Activated CD4-positive, alpha-beta T cell treated with anti-CD3 and anti-CD28 coated beads, Interleukin-2, amount 50 U/mL, for 16 hours (primary cell): ENCODE data around the gene HIBCH.
"Not testable (repeated sequence)": the region's sequence is repeated elsewhere in the genome, so short reads cannot be mapped to it uniquely, and the experiment has no call there.

Source experiments
- DNase-seq: peaks from one replicate; pipeline ENCODE4 v3.0.0-alpha.2; 2020

The HIBCH gene

DNA sequence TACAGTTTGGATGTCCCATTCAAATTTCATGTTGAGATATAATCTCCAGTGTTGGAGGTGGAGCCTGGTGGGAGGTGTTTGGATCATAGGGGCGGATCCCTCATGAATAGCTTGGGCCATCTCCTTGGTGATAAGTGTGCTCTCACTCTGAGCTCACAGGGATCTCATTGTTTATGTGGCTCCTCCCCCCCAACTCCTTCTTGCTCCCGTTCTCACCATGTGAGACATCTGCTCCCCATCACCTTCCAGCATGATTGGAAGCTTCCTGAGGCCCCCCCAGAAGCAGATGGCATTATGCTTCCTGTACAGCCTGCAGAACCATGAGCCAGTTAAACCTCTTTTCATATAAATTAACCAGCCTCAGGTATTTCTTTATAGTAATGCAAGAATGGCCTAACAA is 20.7 kb upstream of the HIBCH start:
- DNase-seq: no peak

DNA sequence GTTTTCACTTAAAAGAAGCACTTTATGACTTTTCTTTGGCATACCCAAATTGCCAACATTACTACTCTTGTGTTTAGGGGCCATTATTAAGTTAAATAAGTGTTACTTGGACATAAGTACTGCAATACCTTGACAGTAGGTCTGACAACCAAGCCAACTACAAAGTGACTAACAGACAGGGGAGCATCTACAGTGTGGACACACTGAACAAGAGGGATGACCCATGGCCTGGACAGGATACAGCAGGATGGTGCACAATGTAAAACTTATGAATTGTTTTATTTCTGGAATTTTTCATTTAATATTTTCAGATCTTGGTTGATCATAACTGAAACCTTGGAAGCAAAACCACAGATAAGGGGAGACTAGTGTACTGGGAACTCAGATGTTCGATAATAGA is 19.8 kb upstream of the HIBCH start:
- no peak for DNase-seq

DNA sequence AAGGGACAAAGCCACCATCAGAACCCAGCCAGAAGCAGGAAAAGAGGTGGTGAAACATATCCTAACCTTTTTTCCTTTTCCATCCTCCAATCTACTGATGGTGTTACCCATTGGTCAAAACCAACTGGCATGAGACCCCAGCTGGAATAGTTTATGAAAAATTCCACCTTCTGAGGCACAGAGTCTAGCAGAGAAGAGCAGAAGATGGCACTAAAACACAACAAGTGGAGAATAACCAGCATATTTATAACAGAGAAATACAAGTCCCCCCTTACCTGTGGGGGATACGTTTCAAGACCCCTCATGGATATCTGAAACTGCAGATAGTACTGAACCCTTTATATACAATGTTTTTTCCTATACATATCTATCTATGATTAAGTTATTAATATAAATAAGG is 18.8 kb upstream of the HIBCH start:
- no peak for DNase-seq

DNA sequence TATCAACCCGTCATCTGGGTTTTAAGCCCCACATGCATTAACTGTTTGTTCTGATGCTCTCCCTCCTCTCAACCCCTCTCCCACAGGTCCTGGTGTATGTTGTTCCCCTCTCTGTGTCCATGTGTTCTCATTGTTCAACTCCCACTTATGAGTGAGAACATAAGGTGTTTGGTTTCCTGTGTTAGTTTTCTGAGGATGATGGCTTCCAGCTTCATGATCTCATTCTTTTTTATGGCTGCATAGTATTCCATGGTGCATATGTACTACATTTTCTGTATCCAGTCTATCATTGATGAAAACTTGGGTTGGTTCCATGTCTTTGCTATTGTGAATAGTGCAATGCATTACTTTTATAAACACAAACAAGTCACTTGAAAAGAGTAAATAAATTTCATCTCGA is 16.8 kb upstream of the HIBCH start:
- DNase-seq: no peak

- DNase-seq: not testable (repeated sequence)
These were observed 16.0 kb upstream of the HIBCH start for GRCh38 chr2:190335584-190335983.

GRCh38 chr2:190335225-190335559 is 15.6 kb upstream of the HIBCH start:
- DNase-seq: no peak

DNA sequence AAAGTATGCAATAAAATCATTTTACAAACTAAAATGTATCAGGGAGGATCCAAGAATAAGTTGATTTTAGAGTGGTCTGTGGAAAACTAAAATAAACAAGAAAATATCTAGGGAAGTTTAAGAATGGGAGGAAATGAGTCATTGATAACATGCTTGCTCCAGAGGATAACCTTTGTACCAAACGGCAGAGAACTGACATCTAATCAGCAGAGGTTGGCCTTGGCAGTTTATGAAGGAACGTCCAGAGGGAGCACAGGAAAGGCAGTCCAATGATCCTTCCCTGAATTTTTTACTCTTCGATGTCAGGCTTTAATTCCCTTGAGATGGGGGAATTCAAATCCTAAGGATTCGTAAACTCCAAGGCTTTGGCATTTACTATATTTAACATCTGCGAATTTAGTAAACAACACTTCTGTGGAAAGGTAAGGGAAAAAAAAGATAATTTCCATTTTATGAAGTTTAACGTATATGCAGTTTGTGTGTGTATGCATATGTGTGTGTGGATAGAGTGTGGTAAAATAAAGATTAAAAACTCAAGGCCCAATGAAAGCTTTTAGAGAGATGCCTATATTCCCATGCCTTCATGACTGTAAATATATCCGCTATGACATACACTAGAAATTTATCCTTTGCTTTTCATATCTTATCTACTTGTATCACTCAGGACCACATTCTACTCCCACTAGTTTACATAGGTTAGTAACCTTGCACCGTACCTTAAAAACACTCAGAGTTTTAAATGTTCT is 15.0 kb upstream of the HIBCH start:
- DNase-seq: no peak

DNA sequence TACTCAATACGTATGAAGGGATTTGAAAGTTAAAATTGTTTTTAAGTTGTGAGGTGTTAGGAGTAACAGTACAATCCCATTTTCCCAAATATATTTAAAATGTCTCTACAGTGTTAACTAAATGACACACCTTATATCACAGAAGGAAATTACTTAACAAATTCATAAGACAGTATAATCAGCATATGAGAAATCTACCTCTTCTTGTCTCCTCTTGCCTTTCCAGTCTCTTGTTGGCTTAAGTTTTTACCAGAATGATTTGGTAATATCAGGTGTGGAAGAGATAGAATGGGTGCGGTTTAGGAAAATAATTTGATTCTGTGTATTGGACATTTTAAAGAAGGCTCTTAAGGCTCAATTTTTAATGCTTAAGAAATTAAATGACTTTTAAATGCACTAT is 14.3 kb upstream of the HIBCH start:
- no peak for DNase-seq

DNA sequence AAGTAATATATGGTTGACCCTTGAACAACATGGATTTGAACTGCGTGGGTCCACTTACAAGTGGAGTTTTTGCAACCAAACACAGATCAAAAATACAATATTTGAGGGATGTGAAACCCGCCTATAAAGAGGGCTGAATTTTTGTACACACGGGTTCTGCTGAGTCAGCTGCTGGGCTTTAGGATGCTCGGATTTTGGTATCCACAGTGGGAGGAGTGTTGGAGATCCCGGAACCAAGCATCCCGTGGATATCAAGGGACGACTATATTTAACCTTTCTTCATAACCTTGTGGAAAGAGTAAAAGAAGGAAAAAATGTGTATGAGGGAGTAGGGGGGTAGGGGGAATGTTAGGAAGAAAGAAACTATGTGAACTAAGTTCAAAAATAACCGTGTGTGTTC is 13.8 kb upstream of the HIBCH start:
- no peak for DNase-seq

DNA sequence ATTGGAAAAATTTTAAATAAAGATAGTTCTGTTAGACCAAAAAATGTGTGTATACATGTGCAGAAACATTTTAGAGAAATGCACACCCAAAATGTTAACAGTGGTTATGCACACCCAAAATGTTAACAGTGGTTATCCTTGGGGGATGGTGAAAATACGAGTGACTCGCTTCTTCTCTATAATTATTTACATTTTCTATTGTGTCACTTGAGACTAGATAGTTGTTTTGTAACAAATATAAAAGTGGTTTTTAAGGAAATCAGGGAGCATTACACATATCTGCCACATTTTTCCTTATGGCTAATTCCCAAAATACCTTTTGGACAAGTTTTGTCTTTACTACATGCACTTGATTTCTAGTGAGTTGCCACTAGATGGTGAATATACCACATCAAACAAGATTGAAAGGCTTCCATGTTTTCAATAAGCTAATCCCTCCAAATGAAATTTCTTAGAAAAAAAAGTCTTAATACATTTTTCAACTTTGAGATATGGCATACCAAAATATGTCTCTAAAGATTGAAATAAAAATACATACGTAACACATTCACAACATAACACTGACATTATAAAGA is 9.0 kb upstream of the HIBCH start:
- no peak for DNase-seq

GRCh38 chr2:190327867-190328572 is 8.4 kb upstream of the HIBCH start:
- no peak for DNase-seq

- no peak for DNase-seq
These were observed 6.0 kb upstream of the HIBCH start for GRCh38 chr2:190325588-190325987.

DNA sequence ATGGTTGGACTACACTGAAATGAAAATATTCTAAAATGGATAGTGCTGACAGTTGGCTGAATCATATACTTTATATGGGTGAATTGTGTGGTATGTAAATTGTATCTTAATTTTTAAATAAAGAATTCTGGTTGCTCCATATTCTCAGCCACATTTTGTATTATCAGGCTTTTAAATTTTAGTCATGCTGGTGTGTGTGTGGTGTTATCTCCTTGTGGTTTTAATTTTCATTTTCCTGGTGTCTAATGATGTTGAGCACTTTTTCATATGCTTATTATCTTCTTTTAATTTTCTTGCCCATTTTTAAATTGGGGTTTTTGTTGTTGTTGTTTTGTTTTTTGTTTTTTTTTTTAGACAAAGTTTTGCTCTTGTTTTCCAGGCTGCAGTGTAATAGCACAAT is 3.8 kb upstream of the HIBCH start:
- no peak for DNase-seq

DNA sequence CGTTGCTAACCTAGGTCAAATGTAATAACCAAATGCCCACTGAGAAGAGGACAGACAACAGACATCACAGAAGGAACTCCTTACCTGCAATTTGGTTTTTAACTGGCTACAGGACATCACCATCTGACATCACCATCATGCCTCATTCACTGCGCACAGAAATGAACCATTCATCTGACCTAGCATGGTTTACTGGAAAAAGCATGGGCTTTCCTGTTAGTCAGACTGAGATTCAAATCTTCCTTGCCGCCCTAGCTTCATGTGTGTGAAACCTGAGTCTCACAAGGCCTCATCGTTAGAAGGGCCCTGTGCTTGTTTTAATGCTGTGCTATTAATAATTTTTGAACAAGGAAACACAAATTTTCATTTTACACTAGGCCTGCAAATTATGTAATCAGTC is 1.1 kb upstream of the HIBCH start:
- DNase-seq: peak; percentile 88

- DNase-seq: peak; percentile 23
These were observed 583 bp downstream of the HIBCH start for GRCh38 chr2:190318931-190319554.

DNA sequence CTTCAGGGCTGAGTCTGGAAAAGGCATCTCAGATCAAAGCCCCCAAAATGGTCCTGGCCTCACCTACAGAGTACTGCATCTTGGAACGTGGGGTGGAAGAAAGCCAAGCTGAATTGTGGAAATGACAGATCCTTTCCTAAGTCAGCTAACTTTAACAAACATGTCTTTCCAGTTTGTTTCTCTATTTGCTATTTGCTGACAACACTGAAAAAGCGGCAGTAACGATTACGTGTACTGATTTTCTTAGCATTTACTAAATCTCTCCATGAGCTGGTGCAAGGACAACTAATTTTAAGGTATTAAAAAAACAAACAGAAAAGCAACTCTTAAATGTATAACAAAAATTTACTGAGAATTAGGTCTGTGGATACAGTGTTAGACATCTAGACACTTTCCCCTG is 1.1 kb downstream of the HIBCH start:
- DNase-seq: no peak

- no peak for DNase-seq
These were observed 4.4 kb downstream of the HIBCH start for GRCh38 chr2:190315273-190315672.

DNA sequence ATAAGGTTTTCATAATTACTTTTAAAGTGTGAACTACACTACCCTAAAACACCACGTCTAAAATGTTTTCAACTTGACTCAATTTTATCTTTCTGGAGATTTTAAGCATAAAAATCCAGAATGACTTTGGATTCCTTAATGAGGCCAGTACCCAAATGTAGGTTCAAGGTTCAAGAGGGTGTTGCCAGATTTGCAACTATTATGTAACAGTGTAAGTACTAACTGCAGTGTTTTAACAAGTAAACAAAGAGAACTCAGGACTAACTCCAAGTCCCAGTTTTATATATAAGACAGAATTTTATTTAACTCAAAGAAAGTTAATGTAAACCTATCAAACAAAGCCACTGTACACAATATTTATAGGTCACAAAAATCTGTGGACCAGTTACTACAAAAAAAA is 5.7 kb downstream of the HIBCH start:
- DNase-seq: peak; percentile 19

DNA sequence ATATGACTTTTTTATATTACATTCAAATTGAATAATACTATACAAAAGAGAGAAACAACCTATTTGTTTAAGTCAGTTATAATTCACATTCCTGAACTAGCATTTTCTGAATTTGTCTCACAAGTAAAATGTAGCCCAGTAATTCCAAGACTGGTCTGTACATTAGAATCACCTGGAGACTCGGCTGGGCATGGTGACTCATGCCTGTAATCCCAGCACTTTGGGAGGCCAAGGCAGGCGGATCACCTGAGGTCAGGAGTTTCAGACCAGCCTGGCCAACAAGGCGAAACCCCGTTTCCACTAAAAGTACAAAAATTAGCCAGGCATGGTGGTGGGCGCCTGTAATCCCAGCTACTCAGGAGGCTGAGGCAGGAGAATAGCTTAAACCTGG is 7.0 kb downstream of the HIBCH start:
- not testable (repeated sequence) for DNase-seq

- no peak for DNase-seq
These were observed 7.6 kb downstream of the HIBCH start for GRCh38 chr2:190311893-190312634.

GRCh38 chr2:190308031-190308430 is 11.6 kb downstream of the HIBCH start:
- no peak for DNase-seq

DNA sequence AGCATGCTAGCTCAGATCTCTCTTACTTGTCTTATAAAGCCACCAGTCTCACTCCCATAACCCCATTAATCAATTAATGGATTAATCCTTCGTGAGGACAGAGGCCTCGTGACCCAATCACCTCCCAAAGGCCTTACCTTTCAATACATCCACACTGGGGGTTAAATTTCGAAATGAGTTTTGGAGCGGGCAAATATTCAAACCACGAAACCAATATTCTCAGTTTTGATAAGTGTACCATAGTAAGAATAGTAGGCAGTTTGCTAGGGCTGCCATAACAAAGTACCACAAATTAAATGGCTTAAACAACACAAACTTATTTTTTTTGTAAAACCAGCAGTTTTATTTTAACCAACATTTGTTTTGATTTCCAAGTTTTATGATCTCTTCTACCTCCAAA is 15.2 kb downstream of the HIBCH start:
- peak; percentile 59 for DNase-seq

GRCh38 chr2:190303647-190304046 is 16.0 kb downstream of the HIBCH start:
- DNase-seq: no peak
